Adrenal gland (tissue), 12 donors: Measurements from ENCODE around the gene SDHD. TPM values are rescaled to one million over a fixed set of nuclear protein-coding genes. Genes with fewer than 3 reads are reported as not detected.
"Not testable (repeated sequence)": the region's sequence is repeated elsewhere in the genome, so short reads cannot be mapped to it uniquely, and the experiment has no call there.

Experiments used
- DNase-seq, 7 donors: peaks; one replicate each; pipeline ENCODE4 v3.0.0-alpha.2; 2019 to 2020
- H3K27ac ChIP-seq, 5 donors: fragments of 200-600 bp; sonication (generic) in 4 of 5; 1 replicate in 3 of 5; 2 replicates in 2 of 5; pipeline versions ENCODE4 v1.5.1 to v1.8.0; 2016 to 2020; ENCODE audit warnings: mild to moderate bottlenecking in 1 of 5
- H3K27me3 ChIP-seq: fragments of 200-600 bp; 2 replicates; pipeline ENCODE4 v1.8.0; 2021
- H3K36me3 ChIP-seq, 2 donors: fragments of 200-600 bp; replicated peaks in 1 of 2; 1 replicate in 1 of 2; 2 replicates in 1 of 2; pipeline versions ENCODE4 v1.5.1 to v1.8.0; 2018 to 2022
- H3K4me1 ChIP-seq, 2 donors: fragments of 200-600 bp; replicated peaks in 1 of 2; 1 replicate in 1 of 2; 2 replicates in 1 of 2; pipeline versions ENCODE4 v1.5.1 to v1.8.0; 2018 to 2021
- H3K4me3 ChIP-seq, 4 donors: fragments of 200-600 bp; sonication (generic) in 3 of 4; one replicate each; pipeline ENCODE4 v1.5.1; 2016 to 2018
- H3K9me3 ChIP-seq, 3 donors: fragments of 200-600 bp; sonication (generic) in 1 of 3; replicated peaks in 1 of 3; 1 replicate in 2 of 3; 2 replicates in 1 of 3; pipeline versions ENCODE4 v1.5.1 to v1.8.0; 2016 to 2021
- CTCF ChIP-seq, 6 experiments: fragments of 450-650 bp in 4 of 6; fragments of 200-600 bp in 2 of 6; sonication (generic) in 1 of 6; IDR thresholded peaks; 1 replicate in 5 of 6; 2 replicates in 1 of 6; pipeline versions ENCODE4 v1.5.1 to v1.8.0; 2016 to 2021; ENCODE audit warnings: antibody characterized with exemption in 6 of 6, mild to moderate bottlenecking in 2 of 6, moderate library complexity in 1 of 6
- POLR2A ChIP-seq, 2 donors: fragments of 450-650 bp; IDR thresholded peaks; one replicate each; pipeline ENCODE4 v1.6.1; 2017; ENCODE audit warnings: antibody characterized with exemption in 2 of 2, mild to moderate bottlenecking in 2 of 2, moderate library complexity in 1 of 2
- WGBS, 4 donors: extraction: QIAGEN DNeasy Blood & Tissue Kit in 2 of 4; methylation state at CpG; one replicate each; pipeline versions ENCODE4 v1.1.5 to v1.1.7; 2013 to 2017; 5-methylcytosine and 5-hydroxymethylcytosine counted together
- intact Hi-C, 2 donors: fragments of 100-400 bp; cut with DNase I; formaldehyde crosslinking; loops; one replicate each; pipeline versions ENCODE4 v1.14.1 to v1.15.0; 2022 to 2023
- polyA plus RNA-seq, 3 donors: library from polyadenylated mRNA; stranded (reverse); fragments of 200-250 nt in 2 of 3; fragments of 350-450 nt in 1 of 3; fragmentation: Illumina TruSeq in 1 of 3; extraction: RNeasy Lipid Tissue Mini Kit (QIAGEN cat#74804) in 1 of 3; gene quantifications; one replicate each; pipeline ENCODE4 v1.2.3, GENCODE V29; 2013 to 2014
- total RNA-seq, 9 donors: library from RNA; depleted of rRNA in 4 of 9; stranded (reverse); fragments of >200 nt in 4 of 9; fragments of 120-200 nt in 1 of 9; fragmentation: NEBNext Ultra II Directional in 1 of 9; extraction: Animal tissue kit (Norgen Biotek cat#: 25700) in 1 of 9; gene quantifications; one replicate each; pipeline versions ENCODE4 v1.1.0 to v1.2.4, GENCODE V29; 2013 to 2023
- donor health status: healthy with polysubstance abuse.
- donor health status: Bipolar disorder and iron deficiency.
- donor health status: DM: yes; HTN: yes; CAD: no.
- donor health status: DM: no; HTN: no; CAD: no.
- donor health status: DM: no; HTN: no; CAD: no.
- donor health status: DM: yes; HTN: yes; CAD: no.

Gene SDHD
- total and polyA plus RNA-seq, 12 donors, result 47.6 to 149 (median 119) TPM

- intact Hi-C loops, result no loop called here
- H3K4me1 ChIP-seq, result no peaks in the 10 kb centered on the region
- no peaks in the 10 kb centered on the region for H3K9me3 ChIP-seq
- H3K36me3 ChIP-seq, result peaks cover 0 to 46% of the 10 kb centered on the region in 2 donors
- DNase-seq, result no peak
- H3K27me3 ChIP-seq, result no peaks in the 10 kb centered on the region
- H3K27ac ChIP-seq, result no peak overlapping the region
- 95 to 98% (median 97%) methylated on average over 2 of the region's 2 CpGs for WGBS, 4 donors
- H3K4me3 ChIP-seq, result no peak overlapping the region
- TF ChIP-seq CTCF (IDR thresholded peaks at IDR 0.05) (no peak), POLR2A (IDR thresholded peaks at IDR 0.05) (no peak)
Measured at GRCh38 chr11:112042961-112043304, 43.7 kb upstream of the SDHD start.

DNA sequence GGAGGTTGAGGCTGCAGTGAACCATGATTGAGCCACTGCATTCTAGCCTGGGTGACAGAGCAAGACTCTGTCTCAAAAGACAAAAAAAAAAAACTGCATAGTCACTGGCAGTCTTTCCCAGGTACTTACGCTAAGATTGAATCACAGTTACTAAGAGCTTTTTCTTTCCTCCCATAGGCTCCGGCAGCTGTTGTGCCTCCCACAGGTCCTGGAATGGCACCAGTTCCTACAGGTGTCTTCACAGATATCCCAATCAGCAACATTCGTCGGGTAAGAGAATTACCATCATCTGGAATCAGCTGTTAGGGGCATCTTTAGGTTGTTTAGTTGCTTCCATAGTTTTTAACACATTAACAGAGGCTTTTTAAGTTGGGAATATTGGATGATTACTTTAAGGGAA lies 41.7 kb upstream of the SDHD start:
- Histone ChIP-seq H3K27me3 (no peaks in the 10 kb centered on the region), H3K4me1 (no peaks in the 10 kb centered on the region), H3K36me3 (peaks cover 0 to 37% of the 10 kb centered on the region in 2 donors), H3K9me3 (no peaks in the 10 kb centered on the region), H3K27ac (no peak overlapping the region), H3K4me3 (no peak overlapping the region)
- intact Hi-C loops, result no loop called here
- WGBS, 4 donors, result 96 to 99% (median 97%) methylated on average over 4 of the region's 4 CpGs
- TF ChIP-seq POLR2A (IDR thresholded peaks at IDR 0.05) (no peak), CTCF (IDR thresholded peaks at IDR 0.05) (no peak)
- DNase-seq, result no peak

DNA sequence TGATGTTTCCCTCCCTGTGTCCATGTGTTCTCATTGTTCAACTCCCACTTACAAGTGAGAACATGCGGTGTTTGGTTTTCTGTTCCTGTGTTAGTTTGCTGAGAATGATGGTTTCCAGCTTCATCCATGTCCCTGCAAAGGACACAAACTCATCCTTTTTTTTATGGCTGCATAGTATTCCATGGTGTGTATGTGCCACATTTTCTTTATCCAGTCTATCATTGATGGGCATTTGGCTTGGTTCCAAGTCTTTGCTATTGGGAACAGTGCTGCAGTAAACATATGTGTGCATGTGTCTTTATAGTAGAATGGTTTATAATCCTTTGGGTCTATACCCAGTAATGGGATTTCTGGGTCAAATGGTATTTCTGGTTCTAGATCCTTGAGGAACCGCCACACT lies 40.0 kb upstream of the SDHD start:
- WGBS, 4 donors, result 96 to 100% (median 99%) methylated on average over 2 of the region's 2 CpGs
- H3K27ac ChIP-seq, H3K4me3 ChIP-seq, H3K9me3 ChIP-seq, DNase-seq, H3K27me3 ChIP-seq, H3K4me1 ChIP-seq, intact Hi-C loops: not testable (repeated sequence)
- H3K36me3 ChIP-seq, result peaks cover 0 to 44% of the 10 kb centered on the region in 2 donors

DNA sequence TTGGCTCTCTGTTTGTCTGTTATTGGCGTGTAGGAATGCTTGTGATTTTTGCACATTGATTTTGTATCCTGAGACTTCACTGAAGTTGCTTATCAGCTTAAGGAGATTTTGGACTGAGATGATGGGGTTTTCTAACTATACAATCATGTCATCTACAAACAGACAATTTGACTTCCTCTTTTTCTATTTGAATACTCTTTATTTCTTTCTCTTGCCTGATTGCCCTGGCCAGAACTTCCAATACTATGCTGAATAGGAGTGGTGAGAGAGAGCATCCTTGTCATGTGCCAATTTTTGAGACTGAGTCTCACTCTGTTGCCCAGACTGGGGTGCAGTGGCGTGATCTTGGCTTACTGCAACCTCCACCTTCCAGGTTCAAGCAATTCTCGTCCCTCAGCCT lies 38.4 kb upstream of the SDHD start:
- H3K9me3 ChIP-seq, H3K4me3 ChIP-seq, H3K4me1 ChIP-seq, intact Hi-C loops, H3K27me3 ChIP-seq, DNase-seq: not testable (repeated sequence)
- WGBS, 4 donors, result 91 to 99% (median 96%) methylated on average over 3 of the region's 3 CpGs
- H3K27ac ChIP-seq, result peak overlapping the region in 2 of 5 donors; percentile 13 to 32
- peaks cover 0 to 58% of the 10 kb centered on the region in 2 donors for H3K36me3 ChIP-seq

- Histone ChIP-seq H3K4me3 (no peak overlapping the region), H3K9me3 (no peaks in the 10 kb centered on the region), H3K27me3 (no peaks in the 10 kb centered on the region), H3K36me3 (peaks cover 0 to 51% of the 10 kb centered on the region in 2 donors), H3K27ac (no peak overlapping the region), H3K4me1 (no peaks in the 10 kb centered on the region)
- TF ChIP-seq CTCF (IDR thresholded peaks at IDR 0.05), result no peak
- TF ChIP-seq POLR2A (IDR thresholded peaks at IDR 0.05), result no peak
- DNase-seq, result no peak
- intact Hi-C loops, result no loop called here
- 48 to 50% (median 49%) methylated on average over 2 of the region's 2 CpGs for WGBS, 4 donors
Measured at GRCh38 chr11:112049777-112050176, 36.9 kb upstream of the SDHD start.
